HFF-Myc (cell line): ENCODE results near the gene VTI1A.

Experiments used
- DNase-seq: peaks from one replicate; pipeline ENCODE4 v3.0.0-alpha.2; 2011; ENCODE audit warnings: low read depth; ENCODE audit errors: extremely low read depth
- H3K4me3 ChIP-seq: replicated peaks from 2 replicates; pipeline ENCODE4 v1.5.1; 2011; ENCODE audit warnings: low read depth, mild to moderate bottlenecking, control low read depth, low read length
- TF ChIP-seq, protein P1 (sequence below): IDR thresholded peaks from 2 replicates; pipeline ENCODE4 v1.5.1; 2012; ENCODE audit warnings: mild to moderate bottlenecking, low read depth, low read length, control low read depth; ENCODE audit errors: missing control alignments

Gene VTI1A

GRCh38 chr10:112847778-112848177 lies 400.8 kb downstream of the VTI1A start:
- H3K4me3 ChIP-seq, result no peak overlapping the region
- DNase-seq, result no peak
- TF ChIP-seq, protein P1, sequence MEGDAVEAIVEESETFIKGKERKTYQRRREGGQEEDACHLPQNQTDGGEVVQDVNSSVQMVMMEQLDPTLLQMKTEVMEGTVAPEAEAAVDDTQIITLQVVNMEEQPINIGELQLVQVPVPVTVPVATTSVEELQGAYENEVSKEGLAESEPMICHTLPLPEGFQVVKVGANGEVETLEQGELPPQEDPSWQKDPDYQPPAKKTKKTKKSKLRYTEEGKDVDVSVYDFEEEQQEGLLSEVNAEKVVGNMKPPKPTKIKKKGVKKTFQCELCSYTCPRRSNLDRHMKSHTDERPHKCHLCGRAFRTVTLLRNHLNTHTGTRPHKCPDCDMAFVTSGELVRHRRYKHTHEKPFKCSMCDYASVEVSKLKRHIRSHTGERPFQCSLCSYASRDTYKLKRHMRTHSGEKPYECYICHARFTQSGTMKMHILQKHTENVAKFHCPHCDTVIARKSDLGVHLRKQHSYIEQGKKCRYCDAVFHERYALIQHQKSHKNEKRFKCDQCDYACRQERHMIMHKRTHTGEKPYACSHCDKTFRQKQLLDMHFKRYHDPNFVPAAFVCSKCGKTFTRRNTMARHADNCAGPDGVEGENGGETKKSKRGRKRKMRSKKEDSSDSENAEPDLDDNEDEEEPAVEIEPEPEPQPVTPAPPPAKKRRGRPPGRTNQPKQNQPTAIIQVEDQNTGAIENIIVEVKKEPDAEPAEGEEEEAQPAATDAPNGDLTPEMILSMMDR, result no peak

- DNase-seq, result no peak
- TF ChIP-seq, protein P1, result no peak
- H3K4me3 ChIP-seq, result no peak overlapping the region
Observed at GRCh38 chr10:112848228-112848627, 401.2 kb downstream of the VTI1A start.

- TF ChIP-seq, protein P1, result no peak
Observed at GRCh38 chr10:112848868-112849430, 401.9 kb downstream of the VTI1A start.

GRCh38 chr10:112849546-112849945 lies 402.5 kb downstream of the VTI1A start:
- no peak for DNase-seq
- TF ChIP-seq, protein P1, result no peak
- no peak overlapping the region for H3K4me3 ChIP-seq

More at GRCh38 chr10:112848868-112849430, 401.9 kb downstream of the VTI1A start:
- no peak for DNase-seq
- H3K4me3 ChIP-seq, result no peak overlapping the region

DNA sequence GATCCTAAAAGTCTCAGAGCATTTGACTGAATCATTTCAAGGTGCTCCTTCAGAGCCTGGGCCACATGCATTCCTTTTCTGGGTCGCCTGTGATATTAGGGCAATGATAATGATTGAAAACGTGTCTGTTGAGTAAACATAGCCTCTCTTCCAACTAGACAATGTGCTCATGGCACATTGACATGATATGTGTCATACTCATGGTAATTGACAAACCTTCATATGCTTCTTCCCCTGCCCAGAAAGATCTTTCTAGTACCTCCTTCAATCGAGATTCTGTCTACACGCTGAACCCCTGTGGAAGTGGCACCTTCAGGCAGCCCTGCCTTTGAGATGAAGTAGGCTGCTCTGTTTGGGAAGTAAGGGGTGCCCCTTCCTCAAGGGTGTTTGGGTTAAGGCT lies 404.2 kb downstream of the VTI1A start:
- no peak overlapping the region for H3K4me3 ChIP-seq
- TF ChIP-seq, protein P1, result no peak
- DNase-seq, result no peak

DNA sequence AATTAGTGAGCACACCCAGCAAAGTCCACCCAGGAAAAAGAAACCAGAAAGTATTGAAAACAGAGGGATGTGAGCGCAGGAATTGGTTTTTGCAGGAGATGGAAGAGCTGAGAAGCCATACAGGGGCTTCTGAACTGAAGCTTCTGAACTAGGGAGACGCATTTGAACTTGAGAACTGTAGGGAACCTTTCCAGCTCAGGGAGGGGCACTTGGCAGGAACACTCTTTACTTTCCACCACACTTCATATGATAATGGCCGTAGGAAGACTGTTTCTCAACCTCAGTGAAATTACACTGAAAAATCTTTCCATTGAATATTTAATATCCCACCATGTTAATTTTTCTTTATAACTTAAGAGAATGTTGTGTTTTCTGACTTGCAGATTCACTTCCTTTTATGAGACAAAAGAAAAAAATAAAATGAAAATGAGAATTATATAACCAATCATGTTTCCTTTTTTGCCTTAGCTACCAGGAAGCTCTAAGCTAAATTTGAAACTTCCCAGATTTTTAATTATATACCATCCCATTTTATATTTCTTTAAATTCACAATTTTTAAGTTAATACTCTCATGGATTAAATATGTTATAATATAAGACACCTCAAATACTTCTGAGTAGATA lies 404.7 kb downstream of the VTI1A start:
- TF ChIP-seq, protein P1, result no peak
- no peak for DNase-seq
- H3K4me3 ChIP-seq, result no peak overlapping the region

DNA sequence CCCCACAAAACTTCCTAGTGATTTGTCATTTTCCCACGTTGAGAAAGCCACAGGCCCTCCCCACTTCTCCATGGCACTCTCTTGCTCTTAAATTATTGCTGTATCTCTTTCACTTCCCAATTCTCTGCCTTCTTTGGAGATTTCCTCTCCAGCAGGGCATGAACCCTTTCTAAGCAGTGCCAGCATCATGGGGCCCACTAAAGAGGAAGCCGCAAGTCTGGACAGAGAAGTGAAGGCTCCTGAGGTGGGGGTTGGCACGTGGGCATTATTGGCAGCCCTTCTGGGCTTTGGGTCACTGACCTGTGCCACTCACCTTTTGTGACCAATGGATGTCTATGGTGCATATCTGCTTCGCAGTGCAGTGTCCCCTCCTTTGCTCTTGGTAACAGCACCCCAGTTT lies 405.3 kb downstream of the VTI1A start:
- no peak for DNase-seq
- TF ChIP-seq, protein P1, result no peak
- H3K4me3 ChIP-seq, result no peak overlapping the region
